MCF 10A (cell line): ENCODE measurements around the gene OR5C1. TPM values are rescaled to one million over a fixed set of nuclear protein-coding genes. Genes with fewer than 3 reads are reported as not detected.
"Not testable (repeated sequence)": the region's sequence is repeated elsewhere in the genome, so short reads cannot be mapped to it uniquely, and the experiment has no call there.

Experiments
- BruUV-seq: library from RNA; stranded (reverse); fragments of 400-500 nt; replicated peaks from 2 replicates; lab custom pipeline; 2021; lab: Mats Ljungman, UMichigan
- CTCF ChIA-PET: fragments of 300-600 bp; sonication (Branson Sonifier 250); formaldehyde crosslinking; extraction: SDS; loops from one replicate; lab custom pipeline; 2021; ENCODE audit warnings: antibody characterized with exemption, inconsistent platforms; lab: Yijun Ruan, JAX
- POLR2A ChIA-PET: fragments of 300-600, 350-650 bp; sonication (Branson Sonifier 250); formaldehyde crosslinking; extraction: SDS; loops from one replicate; lab custom pipeline; 2020; ENCODE audit warnings: antibody characterized with exemption, inconsistent platforms; lab: Yijun Ruan, JAX
- DNase-seq: peaks from one replicate; pipeline ENCODE4 v3.0.0-alpha.2; 2018; ENCODE audit not compliant: unreplicated experiment
- H3K27ac Mint-ChIP-seq: one replicate; pipeline ENCODE4 v1.8.0; 2022; ENCODE audit warnings: mild to moderate bottlenecking, low read depth, mixed read lengths; ENCODE audit not compliant: unreplicated experiment
- H3K27me3 Mint-ChIP-seq: one replicate; pipeline ENCODE4 v1.8.0; 2022; ENCODE audit warnings: mixed read lengths; ENCODE audit not compliant: insufficient read depth, unreplicated experiment
- H3K36me3 Mint-ChIP-seq: one replicate; pipeline ENCODE4 v1.8.0; 2022; ENCODE audit warnings: mild to moderate bottlenecking, moderate library complexity, mixed read lengths; ENCODE audit not compliant: insufficient read depth, unreplicated experiment
- H3K4me1 Mint-ChIP-seq: one replicate; pipeline ENCODE4 v1.8.0; 2022; ENCODE audit warnings: mixed read lengths; ENCODE audit not compliant: insufficient read depth, unreplicated experiment
- H3K4me3 Mint-ChIP-seq: one replicate; pipeline ENCODE4 v1.8.0; 2022; ENCODE audit warnings: mild to moderate bottlenecking, moderate library complexity, mixed read lengths; ENCODE audit not compliant: unreplicated experiment
- H3K9me3 Mint-ChIP-seq: one replicate; pipeline ENCODE4 v1.8.0; 2022; ENCODE audit warnings: mixed read lengths; ENCODE audit not compliant: unreplicated experiment
- CTCF ChIP-seq: fragments of 200-600 bp; IDR thresholded peaks from one replicate; pipeline ENCODE4 v1.8.0; 2022; ENCODE audit warnings: antibody characterized with exemption, mild to moderate bottlenecking; ENCODE audit not compliant: unreplicated experiment
- intact Hi-C: fragments of 100-400 bp; cut with micrococcal nuclease; formaldehyde crosslinking; loops from 2 replicates; pipeline ENCODE4 v1.14.1; 2022
- total RNA-seq: library from RNA; stranded (reverse); gene quantifications from 2 replicates; pipeline ENCODE4 v1.2.3, GENCODE V29; 2022

The OR5C1 gene
- total RNA-seq, 1 experiment from 2014 or later = not detected

DNA sequence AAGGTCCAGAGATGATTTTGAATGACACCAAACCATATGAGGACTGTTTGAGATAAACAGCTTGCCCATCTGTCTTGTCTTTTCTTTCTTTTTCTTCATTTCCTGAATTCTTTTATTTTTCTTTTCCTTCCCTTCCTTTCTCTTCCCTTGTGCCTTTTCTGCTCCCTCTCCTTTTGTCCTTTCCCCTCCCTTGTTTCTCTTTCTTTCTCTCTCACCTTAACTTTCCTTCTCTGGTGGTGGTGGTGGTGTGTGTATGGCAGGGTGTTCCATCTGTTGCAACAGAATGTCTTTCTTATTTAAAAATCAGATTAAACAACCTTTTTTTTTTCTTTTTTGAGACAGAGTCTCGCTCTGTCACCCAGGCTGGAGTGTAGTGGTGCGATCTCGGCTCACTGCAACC lies 43.5 kb downstream of the OR5C1 start:
- no TSS peak for BruUV-seq
- peak overlapping the region; percentile 39 for H3K27ac Mint-ChIP-seq
- intact Hi-C loops = no loop called here
- ChIA-PET CTCF (interaction anchor here (0.6 kb wide), 1 partner anchor 35 kb away, joined by 3 read pairs; no protein-coding TSS in a partner anchor), POLR2A (no interaction called here)
- H3K36me3 Mint-ChIP-seq = peaks cover 4% of the 10 kb centered on the region
- H3K27me3 Mint-ChIP-seq = no peaks in the 10 kb centered on the region
- no peaks in the 10 kb centered on the region for H3K9me3 Mint-ChIP-seq
- TF ChIP-seq CTCF = no peak
- H3K4me3 Mint-ChIP-seq = no peak overlapping the region
- H3K4me1 Mint-ChIP-seq = peaks cover 2% of the 10 kb centered on the region
- no peak for DNase-seq

- Mint-ChIP-seq H3K27me3 (peaks cover 9% of the 10 kb centered on the region), H3K27ac (no peak overlapping the region), H3K36me3 (no peaks in the 10 kb centered on the region), H3K4me3 (no peak overlapping the region), H3K4me1 (no peaks in the 10 kb centered on the region), H3K9me3 (peaks cover 9% of the 10 kb centered on the region)
- no peak for DNase-seq
- intact Hi-C loops = no loop called here
- TF ChIP-seq CTCF = no peak
- ChIA-PET POLR2A (no interaction called here), CTCF (interaction anchor here (1.0 to 1.9 kb wide), 2 partner anchors 156 to 736 kb away, joined by 3 to 5 read pairs; no protein-coding TSS in a partner anchor)
- BruUV-seq = no TSS peak
Observed at GRCh38 chr9:122835313-122835731, 46.6 kb downstream of the OR5C1 start.

DNA sequence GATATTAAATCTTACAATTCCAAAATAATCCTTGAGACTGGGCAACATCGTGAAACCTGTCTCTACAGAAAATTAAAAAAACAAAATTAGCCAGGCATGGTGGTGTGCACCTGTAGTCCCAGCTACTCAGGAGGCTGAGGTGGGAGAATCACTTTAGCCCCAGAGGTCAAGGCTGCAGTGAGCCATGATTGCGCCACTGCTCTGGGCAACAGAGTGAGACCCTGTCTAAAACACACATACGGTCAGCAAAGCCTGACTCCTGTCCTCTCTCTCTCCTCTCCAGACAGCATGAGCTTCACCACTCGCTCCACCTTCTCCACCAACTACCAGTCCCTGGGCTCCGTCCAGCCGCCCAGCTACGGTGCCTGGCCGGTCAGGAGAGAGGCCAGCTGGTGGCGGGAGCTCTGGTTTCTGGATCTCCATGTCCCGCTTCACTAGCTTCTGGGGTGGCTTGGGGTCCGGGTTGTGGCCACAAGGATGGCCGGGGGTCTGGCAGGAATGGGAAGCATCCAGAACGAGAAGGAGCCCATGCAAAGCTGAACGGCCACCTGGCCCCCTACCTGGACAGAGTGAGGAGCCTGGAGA lies 48.6 kb downstream of the OR5C1 start:
- H3K4me1 Mint-ChIP-seq = no peaks in the 10 kb centered on the region
- peaks cover 11% of the 10 kb centered on the region for H3K27me3 Mint-ChIP-seq
- ChIA-PET CTCF (interaction anchor here (0.7 kb wide), 1 partner anchor 739 kb away, joined by 3 read pairs; no protein-coding TSS in a partner anchor), POLR2A (interaction anchor here (1.0 kb wide), 1 partner anchor 9 kb away, joined by 4 read pairs; the partner anchor contains the start of gene PDCL)
- peaks cover 9% of the 10 kb centered on the region for H3K9me3 Mint-ChIP-seq
- H3K27ac Mint-ChIP-seq = no peak overlapping the region
- TF ChIP-seq CTCF = no peak
- no TSS peak for BruUV-seq
- H3K4me3 Mint-ChIP-seq = no peak overlapping the region
- H3K36me3 Mint-ChIP-seq = no peaks in the 10 kb centered on the region
- intact Hi-C loops = no loop called here
- no peak for DNase-seq

GRCh38 chr9:122838441-122838840 lies 49.7 kb downstream of the OR5C1 start:
- DNase-seq = peak; percentile 9
- H3K9me3 Mint-ChIP-seq, CTCF ChIA-PET, H3K4me3 Mint-ChIP-seq, H3K27ac Mint-ChIP-seq, BruUV-seq, H3K4me1 Mint-ChIP-seq, H3K36me3 Mint-ChIP-seq, POLR2A ChIA-PET, intact Hi-C loops: not testable (repeated sequence)
- peaks cover 11% of the 10 kb centered on the region for H3K27me3 Mint-ChIP-seq

Other genes with a start within 250 kb of the OR5C1 start
- gene OR1N2, start 235.8 kb upstream of the OR5C1 start, total RNA-seq = not detected in 2 replicates
- gene OR1L8, start 205.5 kb upstream of the OR5C1 start, total RNA-seq = not detected in 2 replicates
- not detected in 2 replicates for gene OR1Q1, start 174.2 kb upstream of the OR5C1 start, total RNA-seq
- gene OR1B1, start 131.3 kb upstream of the OR5C1 start, total RNA-seq = not detected in 2 replicates
- gene OR1L1, start 127.2 kb upstream of the OR5C1 start, total RNA-seq = not detected in 2 replicates
- not detected in 2 replicates for gene OR1L3, start 113.8 kb upstream of the OR5C1 start, total RNA-seq
- not detected in 2 replicates for gene OR1L4, start 64.9 kb upstream of the OR5C1 start, total RNA-seq
- gene OR1L6, start 46.6 kb upstream of the OR5C1 start, total RNA-seq = not detected in 2 replicates
- gene OR1K1, start 11.2 kb downstream of the OR5C1 start, total RNA-seq = not detected in 2 replicates
- 11.1 and 11.2 TPM in 2 replicates for gene PDCL, start 39.7 kb downstream of the OR5C1 start, total RNA-seq
- 52.4 and 59.1 TPM in 2 replicates for gene RC3H2, start 116.4 kb downstream of the OR5C1 start, total RNA-seq
- 8.5 and 10.4 TPM in 2 replicates for gene ZBTB6, start 124.4 kb downstream of the OR5C1 start, total RNA-seq
- gene ZBTB26, start 142.6 kb downstream of the OR5C1 start, total RNA-seq = 4.0 and 5.7 TPM in 2 replicates
- 41.1 and 43.1 TPM in 2 replicates for gene RABGAP1, start 152.1 kb downstream of the OR5C1 start, total RNA-seq
- 0.37 TPM in 1 of 2 replicates, not detected in the other for gene GPR21, start 244.7 kb downstream of the OR5C1 start, total RNA-seq